LHCN-M2 (cell line): ENCODE data around the gene SEMA4A. TPM values are rescaled to one million over a fixed set of nuclear protein-coding genes. Genes with fewer than 3 reads are reported as not detected.
"Not testable (repeated sequence)": the region's sequence is repeated elsewhere in the genome, so short reads cannot be mapped to it uniquely, and the experiment has no call there.

Experiments used
- DNase-seq: peaks from one replicate; pipeline ENCODE4 v3.0.0-alpha.2; 2012; ENCODE audit warnings: low read depth
- total RNA-seq: library from RNA; depleted of rRNA; stranded (reverse); fragments of >200 nt; gene quantifications from 2 replicates; pipeline ENCODE4 v1.2.3, GENCODE V29; 2014

SEMA4A gene
- total RNA-seq, 1 experiment from 2014 or later = 0.40 TPM

DNA sequence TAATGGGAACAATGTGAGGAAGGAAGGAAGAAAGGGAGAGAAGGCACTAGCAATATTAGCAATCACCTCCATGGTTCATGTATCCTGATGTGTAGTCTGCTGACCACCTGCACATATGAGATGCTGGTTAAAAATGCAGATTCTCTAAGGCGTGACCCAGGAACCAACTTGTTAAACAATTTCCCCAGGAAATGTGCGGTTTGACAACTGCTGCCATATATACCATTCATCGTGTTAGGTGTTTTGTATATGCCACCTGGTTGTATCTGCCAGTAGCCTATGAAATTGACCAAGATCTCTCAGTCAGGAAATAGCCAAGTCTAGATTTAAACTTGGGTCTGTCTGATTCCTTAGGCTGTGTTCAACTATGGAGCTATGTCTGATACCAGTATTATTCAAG lies 4.1 kb downstream of the SEMA4A start:
- DNase-seq = no peak

- no peak for DNase-seq
These were observed 4.6 kb downstream of the SEMA4A start for GRCh38 chr1:156157966-156158365.

DNA sequence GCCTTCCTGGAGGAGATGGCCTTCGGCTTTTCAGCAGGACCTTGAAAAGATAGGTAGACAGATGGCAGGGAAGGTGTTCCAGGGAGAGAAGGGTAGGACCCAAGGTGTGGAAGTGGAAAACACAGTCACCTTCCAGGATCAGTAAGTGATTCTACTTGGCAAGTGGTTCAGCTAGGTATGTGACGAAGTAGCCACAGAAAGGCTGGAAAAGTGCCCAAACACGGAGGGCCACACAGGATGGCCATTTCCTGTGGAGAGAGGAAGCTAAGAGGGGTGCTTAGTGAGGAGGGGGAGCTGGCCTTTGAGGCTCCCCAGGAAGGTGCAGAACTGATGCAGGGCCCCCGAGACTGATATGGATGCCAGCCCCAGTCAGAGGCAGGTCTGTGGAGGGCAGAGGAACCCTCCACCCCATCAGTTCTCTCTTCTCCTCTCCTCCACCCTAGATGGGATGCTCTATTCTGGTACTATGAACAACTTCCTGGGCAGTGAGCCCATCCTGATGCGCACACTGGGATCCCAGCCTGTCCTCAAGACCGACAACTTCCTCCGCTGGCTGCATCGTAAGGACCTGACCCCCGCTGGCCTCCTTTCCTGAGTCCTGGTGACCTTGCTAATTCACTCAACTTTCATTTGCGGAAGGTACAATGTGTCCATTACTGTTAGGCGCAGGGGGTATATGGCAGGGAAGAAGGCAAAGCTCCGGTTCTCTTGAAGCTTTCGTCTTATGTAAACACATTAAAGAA lies 6.8 kb downstream of the SEMA4A start:
- DNase-seq = no peak

- DNase-seq = peak; percentile 65
These were observed 7.4 kb downstream of the SEMA4A start for GRCh38 chr1:156160743-156161171.

DNA sequence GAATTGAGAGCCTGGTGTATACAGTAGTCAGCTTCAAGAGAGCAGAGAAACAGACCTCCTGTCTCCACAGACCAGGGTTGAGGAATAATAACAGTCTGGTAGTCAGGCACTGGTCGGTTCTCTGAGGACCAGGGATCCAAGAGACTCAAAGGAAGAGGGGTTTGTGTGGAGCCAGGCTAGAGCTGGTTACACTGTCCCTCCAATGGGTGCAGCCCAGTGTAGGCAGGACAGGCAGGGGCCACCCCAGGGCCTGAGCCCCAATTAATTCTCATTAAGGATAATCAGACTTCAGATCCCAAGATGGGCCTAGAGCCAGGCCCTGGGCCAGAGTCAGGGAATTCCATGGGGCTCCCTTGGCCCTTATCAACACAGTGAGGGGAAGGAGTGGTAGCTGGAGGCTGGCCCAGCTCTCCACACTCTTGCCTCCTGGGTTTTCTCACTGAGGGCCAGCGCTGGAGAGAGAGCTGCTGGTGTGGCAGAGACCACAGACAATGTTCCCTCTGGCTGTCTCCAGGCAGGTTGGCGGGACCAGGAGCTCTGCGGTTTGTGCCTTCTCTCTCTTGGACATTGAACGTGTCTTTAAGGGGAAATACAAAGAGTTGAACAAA lies 9.1 kb downstream of the SEMA4A start:
- DNase-seq = no peak

GRCh38 chr1:156163712-156164111 lies 10.3 kb downstream of the SEMA4A start:
- no peak for DNase-seq

DNA sequence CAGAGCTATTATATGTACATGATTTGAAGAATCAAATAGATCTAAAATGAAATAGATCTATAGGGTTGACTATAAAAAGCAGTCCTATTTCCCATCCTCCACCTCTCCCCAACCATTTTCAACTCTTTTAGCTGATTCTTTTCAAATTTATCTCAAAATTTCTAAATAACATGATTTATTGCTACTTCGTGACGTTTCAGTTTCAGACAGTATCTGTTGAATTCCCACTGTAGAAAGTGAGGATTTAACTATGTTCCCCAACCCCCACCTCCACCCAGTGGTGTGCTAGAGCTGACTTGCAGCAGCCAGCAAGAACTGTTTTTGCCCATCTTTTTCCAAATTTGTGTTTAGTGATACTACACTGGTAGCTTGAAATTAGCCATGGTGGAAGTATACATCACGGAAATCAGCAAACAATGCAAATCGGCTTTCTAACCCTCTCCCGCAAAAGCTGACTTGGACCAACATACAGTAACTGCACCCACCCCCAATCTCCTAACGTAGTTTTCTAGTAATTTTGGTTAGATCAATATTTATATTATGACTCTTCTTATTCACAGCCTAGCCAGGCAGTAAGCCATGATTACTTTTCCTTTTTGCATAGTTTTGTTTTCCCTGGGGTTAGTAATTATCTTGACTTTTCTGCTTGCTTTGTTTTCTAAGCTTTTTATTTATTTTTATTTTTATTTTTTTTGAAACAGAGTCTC lies 10.9 kb downstream of the SEMA4A start:
- no peak for DNase-seq

- no peak for DNase-seq
These were observed 11.7 kb downstream of the SEMA4A start for GRCh38 chr1:156165083-156165482.

DNA sequence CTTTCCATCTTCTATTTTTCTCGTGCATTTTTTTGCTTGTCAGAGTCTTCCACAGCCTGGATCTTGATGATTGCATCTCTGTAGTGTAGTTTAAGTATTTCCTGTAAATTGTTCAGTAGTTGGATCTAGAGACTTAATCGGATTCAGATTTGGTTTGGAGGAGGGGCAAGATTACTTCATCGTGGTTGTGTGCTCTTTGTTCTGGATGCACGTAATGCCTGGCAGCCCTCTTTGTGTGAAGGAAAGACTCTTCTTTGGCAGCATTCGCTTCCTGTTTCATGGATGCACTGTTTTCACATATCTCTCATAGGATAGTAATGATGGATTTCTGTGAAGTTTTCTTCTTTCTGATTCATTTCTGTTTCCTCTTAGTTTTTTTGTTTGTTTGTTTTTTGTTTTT lies 14.2 kb downstream of the SEMA4A start:
- DNase-seq = no peak

DNA sequence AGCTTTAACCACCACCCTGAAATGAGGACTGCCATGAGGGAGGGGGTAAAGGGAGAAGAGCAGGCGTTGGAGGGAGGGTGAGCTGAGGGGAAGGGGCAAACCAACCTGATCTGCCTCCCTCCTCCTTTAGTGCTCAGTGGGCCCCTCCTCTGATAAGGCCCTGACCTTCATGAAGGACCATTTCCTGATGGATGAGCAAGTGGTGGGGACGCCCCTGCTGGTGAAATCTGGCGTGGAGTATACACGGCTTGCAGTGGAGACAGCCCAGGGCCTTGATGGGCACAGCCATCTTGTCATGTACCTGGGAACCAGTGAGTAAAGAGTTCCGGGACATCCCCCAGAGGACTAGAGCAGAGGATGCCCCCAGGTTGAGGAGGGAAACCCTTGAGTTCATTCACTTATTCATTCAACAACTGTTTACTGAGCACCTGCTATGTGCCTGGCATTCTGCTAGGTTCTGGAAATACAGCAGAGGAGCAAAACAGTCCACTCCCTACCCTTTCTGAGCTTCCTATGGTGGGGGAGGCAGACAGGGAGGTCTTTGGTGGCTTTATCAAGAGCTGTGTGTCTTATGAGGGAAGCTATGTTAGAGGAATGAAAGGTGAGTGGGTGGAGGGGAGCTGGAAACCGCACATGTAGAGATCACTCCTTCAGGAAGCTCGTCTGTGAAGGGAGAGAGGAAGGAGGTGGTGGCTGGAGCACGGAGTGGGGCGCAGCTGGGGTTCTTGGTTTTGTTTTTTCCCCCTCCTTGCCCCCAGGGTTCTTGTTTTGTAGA lies 19.5 kb downstream of the SEMA4A start:
- DNase-seq = no peak

GRCh38 chr1:156176610-156177210 lies 23.3 kb downstream of the SEMA4A start:
- DNase-seq = no peak

- no peak for DNase-seq
These were observed 24.7 kb downstream of the SEMA4A start for GRCh38 chr1:156177919-156178654.

- no peak for DNase-seq
These were observed 27.1 kb downstream of the SEMA4A start for GRCh38 chr1:156180471-156180870.

DNA sequence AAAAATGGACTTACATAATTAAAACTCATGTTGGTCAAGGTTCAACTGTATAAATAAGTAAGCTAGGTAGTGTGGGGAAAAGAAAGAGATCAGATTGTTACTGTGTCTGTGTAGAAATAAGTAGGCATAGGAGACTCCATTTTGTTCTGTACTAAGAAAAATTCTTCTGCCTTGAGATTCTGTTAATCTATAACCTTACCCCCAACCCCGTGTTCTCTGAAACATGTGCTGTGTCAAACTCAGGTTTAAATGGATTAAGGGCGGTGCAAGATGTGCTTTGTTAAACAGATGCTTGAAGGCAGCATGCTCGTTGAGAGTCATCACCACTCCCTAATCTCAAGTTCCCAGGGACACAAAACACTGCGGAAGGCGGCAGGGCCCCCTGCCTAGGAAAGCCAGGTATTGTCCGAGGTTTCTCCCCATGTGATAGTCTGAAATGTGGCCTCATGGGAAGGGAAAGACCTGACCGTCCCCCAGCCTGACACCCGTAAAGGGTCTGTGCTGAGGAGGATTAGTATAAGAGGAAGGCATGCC lies 28.1 kb downstream of the SEMA4A start:
- DNase-seq = not testable (repeated sequence)

GRCh38 chr1:156182010-156182779 lies 28.8 kb downstream of the SEMA4A start:
- DNase-seq = not testable (repeated sequence)

- DNase-seq = not testable (repeated sequence)
These were observed 33.2 kb downstream of the SEMA4A start for GRCh38 chr1:156186347-156187177.

DNA sequence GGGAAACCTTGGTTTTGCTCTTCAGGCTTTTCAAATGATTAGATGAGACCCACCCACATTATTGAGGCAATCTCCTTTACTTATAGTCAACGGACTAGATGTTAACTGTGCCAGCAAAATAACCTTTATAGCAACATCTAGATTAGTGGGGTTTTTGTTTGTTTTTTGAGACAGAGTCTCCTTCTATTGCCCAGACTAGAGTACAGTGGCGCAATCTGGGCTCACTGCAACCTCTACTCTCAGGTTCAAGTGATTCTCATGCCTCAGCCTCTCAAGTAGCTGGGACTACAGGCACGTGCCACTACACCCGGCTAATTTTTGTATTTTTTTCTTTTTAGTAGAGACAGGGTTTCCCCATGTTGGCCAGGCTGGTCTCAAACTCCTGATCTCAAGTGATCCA lies 36.9 kb downstream of the SEMA4A start:
- not testable (repeated sequence) for DNase-seq

- DNase-seq = no peak
These were observed 38.0 kb downstream of the SEMA4A start for GRCh38 chr1:156191292-156191964.
